IPS DF 6.9 (cell line): ENCODE results near the gene KRT222.

Source experiments
- DNase-seq: peaks from one replicate; pipeline ENCODE4 v3.0.0-alpha.2; 2013; ENCODE audit warnings: low read depth, low spot score
- H3K27ac ChIP-seq: one replicate; pipeline ENCODE4 v1.5.1; 2013; ENCODE audit warnings: low read length, control low read depth
- H3K27me3 ChIP-seq: 2 replicates; pipeline ENCODE4 v1.6.1; 2013; ENCODE audit warnings: mild to moderate bottlenecking, low read length; ENCODE audit not compliant: control insufficient read depth, insufficient read depth
- H3K36me3 ChIP-seq: 2 replicates; pipeline ENCODE4 v1.6.1; 2013; ENCODE audit warnings: low read length; ENCODE audit not compliant: control insufficient read depth, insufficient read depth
- H3K4me1 ChIP-seq: 2 replicates; pipeline ENCODE4 v1.6.1; 2013; ENCODE audit warnings: low read length; ENCODE audit not compliant: control insufficient read depth, insufficient read depth
- H3K4me3 ChIP-seq: 2 replicates; pipeline ENCODE4 v1.5.1; 2013; ENCODE audit warnings: mild to moderate bottlenecking, low read length
- H3K9me3 ChIP-seq: 2 replicates; pipeline ENCODE4 v1.6.1; 2013; ENCODE audit warnings: low read length, inconsistent platforms; ENCODE audit not compliant: control insufficient read depth, insufficient read depth
- WGBS: extraction: QIAGEN DNeasy Blood & Tissue Kit; methylation state at CpG from one replicate; pipeline ENCODE4 v1.1.7; 2013; ENCODE audit warnings: mixed read lengths, missing lambda C conversion rate; ENCODE audit not compliant: insufficient read length, insufficient coverage; 5-methylcytosine and 5-hydroxymethylcytosine counted together

Gene KRT222

GRCh38 chr17:40664582-40665333 lies at the start of gene KRT222:
TSS of gene KRT222 (minus strand) at chr17:40665177. CDS start at chr17:40665099, 78 bp downstream.
- no peaks in the 10 kb centered on the region for H3K4me1 ChIP-seq
- H3K4me3 ChIP-seq: no peak within 1 kb of the TSS; the same call in 1 of the 2 replicates
- DNase-seq: no peak
- no peaks in the 10 kb centered on the region for H3K27me3 ChIP-seq
- H3K27ac ChIP-seq: no peak within 1 kb of the TSS
- WGBS: no CpG with 5 or more reads among the region's 12 CpGs
- H3K9me3 ChIP-seq: no peaks in the 10 kb centered on the region
- no peaks in the 10 kb centered on the region for H3K36me3 ChIP-seq

- Histone ChIP-seq H3K27me3 (no peaks in the 10 kb centered on the region), H3K9me3 (no peaks in the 10 kb centered on the region)
- no CpG with 5 or more reads among the region's 6 CpGs for WGBS
Measured at GRCh38 chr17:40714473-40714872, 49.5 kb upstream of the KRT222 start.

GRCh38 chr17:40707745-40708144 lies 42.8 kb upstream of the KRT222 start:
- Histone ChIP-seq H3K27ac (no peak overlapping the region), H3K4me1 (no peaks in the 10 kb centered on the region), H3K36me3 (peaks cover 2% of the 10 kb centered on the region; the same call in 1 of the 2 replicates), H3K27me3 (no peaks in the 10 kb centered on the region), H3K9me3 (no peaks in the 10 kb centered on the region), H3K4me3 (no peak overlapping the region)
- no CpG with 5 or more reads among the region's 7 CpGs for WGBS
- DNase-seq: no peak

More at GRCh38 chr17:40714473-40714872, 49.5 kb upstream of the KRT222 start:
- no peak overlapping the region for H3K27ac ChIP-seq
- DNase-seq: no peak
- peaks cover 2% of the 10 kb centered on the region; the same call in 1 of the 2 replicates for H3K36me3 ChIP-seq
- H3K4me3 ChIP-seq: no peak overlapping the region
- no peaks in the 10 kb centered on the region for H3K4me1 ChIP-seq

- Histone ChIP-seq H3K36me3 (no peaks in the 10 kb centered on the region), H3K27me3 (no peaks in the 10 kb centered on the region), H3K27ac (no peak overlapping the region), H3K4me1 (no peaks in the 10 kb centered on the region), H3K4me3 (no peak overlapping the region), H3K9me3 (no peaks in the 10 kb centered on the region)
- no peak for DNase-seq
- no CpG with 5 or more reads among the region's 4 CpGs for WGBS
Measured at GRCh38 chr17:40705584-40705983, 40.6 kb upstream of the KRT222 start.

GRCh38 chr17:40703652-40704051 lies 38.7 kb upstream of the KRT222 start, which contains the start of gene KRT24:
TSS of gene KRT24 (minus strand) at chr17:40703752. CDS start at chr17:40703693, 59 bp downstream.
- no peaks in the 10 kb centered on the region for H3K4me1 ChIP-seq
- WGBS: no CpG with 5 or more reads among the region's 7 CpGs
- H3K9me3 ChIP-seq: no peaks in the 10 kb centered on the region
- no peaks in the 10 kb centered on the region for H3K27me3 ChIP-seq
- H3K4me3 ChIP-seq: no peak within 1 kb of the TSS
- H3K36me3 ChIP-seq: no peaks in the 10 kb centered on the region
- DNase-seq: no peak
- no peak within 1 kb of the TSS for H3K27ac ChIP-seq

GRCh38 chr17:40702271-40702670 lies 37.3 kb upstream of the KRT222 start:
- no CpG with 5 or more reads among the region's 3 CpGs for whole genome bisulfite sequencing
- Histone ChIP-seq H3K4me3 (no peak overlapping the region), H3K36me3 (no peaks in the 10 kb centered on the region), H3K4me1 (no peaks in the 10 kb centered on the region), H3K9me3 (no peaks in the 10 kb centered on the region), H3K27me3 (no peaks in the 10 kb centered on the region), H3K27ac (no peak overlapping the region)
- DNase-seq: no peak

- H3K27ac ChIP-seq: no peak overlapping the region
- H3K4me3 ChIP-seq: no peak overlapping the region
- H3K9me3 ChIP-seq: no peaks in the 10 kb centered on the region
- DNase-seq: no peak
- no peaks in the 10 kb centered on the region for H3K27me3 ChIP-seq
- H3K36me3 ChIP-seq: no peaks in the 10 kb centered on the region
- no peaks in the 10 kb centered on the region for H3K4me1 ChIP-seq
- WGBS: no CpG with 5 or more reads among the region's 5 CpGs
Measured at GRCh38 chr17:40699853-40700252, 34.9 kb upstream of the KRT222 start.

GRCh38 chr17:40699371-40699770 lies 34.4 kb upstream of the KRT222 start:
- Histone ChIP-seq H3K4me1 (no peaks in the 10 kb centered on the region), H3K27me3 (no peaks in the 10 kb centered on the region), H3K36me3 (no peaks in the 10 kb centered on the region), H3K4me3 (no peak overlapping the region), H3K27ac (no peak overlapping the region), H3K9me3 (no peaks in the 10 kb centered on the region)
- WGBS: no CpG with 5 or more reads among the region's 9 CpGs
- DNase-seq: no peak

DNA sequence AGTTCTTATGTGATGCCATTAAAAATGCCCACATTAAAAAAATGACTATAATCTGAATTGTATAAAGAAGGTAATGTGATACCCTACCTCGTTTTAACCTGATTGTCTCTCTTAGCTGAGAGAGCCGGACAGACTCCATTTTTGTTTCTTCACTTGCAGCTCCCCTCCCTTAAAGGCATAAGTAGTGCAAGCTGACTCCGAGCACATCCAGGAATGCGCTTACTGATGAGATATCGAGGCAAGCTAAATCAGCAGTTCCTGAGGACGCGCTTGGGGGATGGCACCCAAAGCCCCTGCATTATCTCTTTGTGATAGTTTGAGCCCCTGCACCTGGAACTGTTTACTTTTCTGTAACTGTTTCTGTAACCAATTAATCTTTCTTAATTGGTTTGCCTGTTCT lies 32.3 kb upstream of the KRT222 start:
- Histone ChIP-seq H3K27me3 (no peaks in the 10 kb centered on the region), H3K4me1 (no peaks in the 10 kb centered on the region), H3K4me3 (no peak overlapping the region), H3K27ac (no peak overlapping the region), H3K36me3 (no peaks in the 10 kb centered on the region), H3K9me3 (no peaks in the 10 kb centered on the region)
- DNase-seq: no peak
- WGBS: no CpG with 5 or more reads among the region's 7 CpGs

DNA sequence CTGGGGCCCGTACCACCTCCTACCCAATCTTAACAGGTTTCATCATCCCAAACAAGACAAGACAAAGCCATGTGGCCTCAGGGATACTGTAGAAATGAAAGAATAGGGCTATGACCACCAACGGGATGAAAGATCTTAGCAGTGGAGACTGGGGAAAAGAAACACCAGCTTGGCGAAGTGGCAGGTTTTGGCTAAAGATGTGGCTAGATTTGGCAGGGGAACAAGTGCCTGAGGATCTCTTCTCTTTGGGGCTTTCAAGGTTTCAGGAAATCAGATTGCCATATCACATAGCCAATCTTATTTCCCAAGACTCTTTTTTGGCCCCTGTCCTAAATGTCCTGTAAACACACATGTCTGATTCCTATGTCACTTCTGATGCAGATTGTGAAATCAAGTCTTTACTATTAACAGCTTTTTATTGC lies 31.7 kb upstream of the KRT222 start:
- WGBS: no CpG with 5 or more reads among the region's 3 CpGs
- H3K27me3 ChIP-seq: no peaks in the 10 kb centered on the region

More for the DNA sequence above, 31.7 kb upstream of the KRT222 start:
- no peak for DNase-seq
- Histone ChIP-seq H3K36me3 (no peaks in the 10 kb centered on the region), H3K4me1 (no peaks in the 10 kb centered on the region), H3K27ac (no peak overlapping the region), H3K4me3 (no peak overlapping the region), H3K9me3 (no peaks in the 10 kb centered on the region)
